ENCODE results near the gene PRTG.

The PRTG gene

GRCh38 chr15:55562601-55563000 lies 180.4 kb downstream of the PRTG start:
- no peak for DNase-seq (ENCODE audit: low spot score)

Measured in germinal center (tissue), 1 donor.